Adrenal gland (tissue), 12 donors: Measurements from ENCODE around the gene RCOR3. TPM values are rescaled to one million over a fixed set of nuclear protein-coding genes. Genes with fewer than 3 reads are reported as not detected.

Source experiments
- DNase-seq, 7 donors: peaks; one replicate each; pipeline ENCODE4 v3.0.0-alpha.2; 2019 to 2020
- H3K27ac ChIP-seq, 5 donors: fragments of 200-600 bp; sonication (generic) in 4 of 5; 1 replicate in 3 of 5; 2 replicates in 2 of 5; pipeline versions ENCODE4 v1.5.1 to v1.8.0; 2016 to 2020; ENCODE audit warnings: mild to moderate bottlenecking in 1 of 5
- H3K27me3 ChIP-seq: fragments of 200-600 bp; 2 replicates; pipeline ENCODE4 v1.8.0; 2021
- H3K36me3 ChIP-seq, 2 donors: fragments of 200-600 bp; replicated peaks in 1 of 2; 1 replicate in 1 of 2; 2 replicates in 1 of 2; pipeline versions ENCODE4 v1.5.1 to v1.8.0; 2018 to 2022
- H3K4me1 ChIP-seq, 2 donors: fragments of 200-600 bp; replicated peaks in 1 of 2; 1 replicate in 1 of 2; 2 replicates in 1 of 2; pipeline versions ENCODE4 v1.5.1 to v1.8.0; 2018 to 2021
- H3K4me3 ChIP-seq, 4 donors: fragments of 200-600 bp; sonication (generic) in 3 of 4; one replicate each; pipeline ENCODE4 v1.5.1; 2016 to 2018
- H3K9me3 ChIP-seq, 3 donors: fragments of 200-600 bp; sonication (generic) in 1 of 3; replicated peaks in 1 of 3; 1 replicate in 2 of 3; 2 replicates in 1 of 3; pipeline versions ENCODE4 v1.5.1 to v1.8.0; 2016 to 2021
- CTCF ChIP-seq, 6 experiments: fragments of 450-650 bp in 4 of 6; fragments of 200-600 bp in 2 of 6; sonication (generic) in 1 of 6; IDR thresholded peaks; 1 replicate in 5 of 6; 2 replicates in 1 of 6; pipeline versions ENCODE4 v1.5.1 to v1.8.0; 2016 to 2021; ENCODE audit warnings: antibody characterized with exemption in 6 of 6, mild to moderate bottlenecking in 2 of 6, moderate library complexity in 1 of 6
- POLR2A ChIP-seq, 2 donors: fragments of 450-650 bp; IDR thresholded peaks; one replicate each; pipeline ENCODE4 v1.6.1; 2017; ENCODE audit warnings: antibody characterized with exemption in 2 of 2, mild to moderate bottlenecking in 2 of 2, moderate library complexity in 1 of 2
- WGBS, 4 donors: extraction: QIAGEN DNeasy Blood & Tissue Kit in 2 of 4; methylation state at CpG; one replicate each; pipeline versions ENCODE4 v1.1.5 to v1.1.7; 2013 to 2017; 5-methylcytosine and 5-hydroxymethylcytosine counted together
- intact Hi-C, 2 donors: fragments of 100-400 bp; cut with DNase I; formaldehyde crosslinking; loops; one replicate each; pipeline versions ENCODE4 v1.14.1 to v1.15.0; 2022 to 2023
- polyA plus RNA-seq, 3 donors: library from polyadenylated mRNA; stranded (reverse); fragments of 200-250 nt in 2 of 3; fragments of 350-450 nt in 1 of 3; fragmentation: Illumina TruSeq in 1 of 3; extraction: RNeasy Lipid Tissue Mini Kit (QIAGEN cat#74804) in 1 of 3; gene quantifications; one replicate each; pipeline ENCODE4 v1.2.3, GENCODE V29; 2013 to 2014
- total RNA-seq, 9 donors: library from RNA; depleted of rRNA in 4 of 9; stranded (reverse); fragments of >200 nt in 4 of 9; fragments of 120-200 nt in 1 of 9; fragmentation: NEBNext Ultra II Directional in 1 of 9; extraction: Animal tissue kit (Norgen Biotek cat#: 25700) in 1 of 9; gene quantifications; one replicate each; pipeline versions ENCODE4 v1.1.0 to v1.2.4, GENCODE V29; 2013 to 2023
- donor health status: healthy with polysubstance abuse.
- donor health status: Bipolar disorder and iron deficiency.
- donor health status: DM: yes; HTN: yes; CAD: no.
- donor health status: DM: no; HTN: no; CAD: no.
- donor health status: DM: no; HTN: no; CAD: no.
- donor health status: DM: yes; HTN: yes; CAD: no.

Gene RCOR3
- total and polyA plus RNA-seq, 12 donors = 19.4 to 57.2 (median 34.5) TPM

- intact Hi-C loops = loop anchor here (10.0 kb wide), 2 partner anchors 58 to 188 kb away; no protein-coding TSS in a partner anchor
- WGBS, 4 donors = 0 to 1% (median 1%) methylated on average over 8 to 91 of the region's 91 CpGs
- TF ChIP-seq CTCF (IDR thresholded peaks at IDR 0.05) (no peak), POLR2A (IDR thresholded peaks at IDR 0.05) (peak in 1 of 2 donors; percentile 4)
- Histone ChIP-seq H3K4me1 (peaks cover 14 to 22% of the 10 kb centered on the region in 2 donors), H3K27ac (peak within 1 kb of the TSS in 3 of 5 donors; percentile 70 to 84 (median 74)), H3K4me3 (peak within 1 kb of the TSS; percentile 10 to 95 (median 54)), H3K27me3 (no peaks in the 10 kb centered on the region), H3K9me3 (no peaks in the 10 kb centered on the region), H3K36me3 (no peaks in the 10 kb centered on the region)
- DNase-seq = peak; percentile 43 to 64 (median 52)
These were observed 67.6 kb downstream of the RCOR3 start, which contains the start of gene TRAF5 for GRCh38 chr1:211326528-211327345. Gene TRAF5, plus strand, starts transcription at chr1:211326833. Its CDS starts 26,407 bp downstream, at chr1:211353240.

GRCh38 chr1:211327346-211327921 is 68.3 kb downstream of the RCOR3 start:
- intact Hi-C loops = loop anchor here (10.0 kb wide), 2 partner anchors 57 to 187 kb away; no protein-coding TSS in a partner anchor
- no peaks in the 10 kb centered on the region for H3K27me3 ChIP-seq
- H3K4me3 ChIP-seq = peak overlapping the region; percentile 10 to 95 (median 46)
- no peak for TF ChIP-seq CTCF (IDR thresholded peaks at IDR 0.05)
- no peak for TF ChIP-seq POLR2A (IDR thresholded peaks at IDR 0.05)
- no peaks in the 10 kb centered on the region for H3K9me3 ChIP-seq
- peak in 6 of 7 donors; percentile 39 to 64 (median 48) for DNase-seq
- no peaks in the 10 kb centered on the region for H3K36me3 ChIP-seq
- WGBS, 4 donors = 4 to 7% (median 7%) methylated on average over 10 to 16 of the region's 16 CpGs
- peak overlapping the region in 3 of 5 donors; percentile 70 to 84 (median 74) for H3K27ac ChIP-seq
- peaks cover 14 to 29% of the 10 kb centered on the region in 2 donors for H3K4me1 ChIP-seq

GRCh38 chr1:211328084-211328694 is 69.0 kb downstream of the RCOR3 start:
- Histone ChIP-seq H3K9me3 (no peaks in the 10 kb centered on the region), H3K27me3 (no peaks in the 10 kb centered on the region), H3K4me3 (no peak overlapping the region), H3K36me3 (no peaks in the 10 kb centered on the region), H3K27ac (no peak overlapping the region), H3K4me1 (peaks cover 14 to 34% of the 10 kb centered on the region in 2 donors)
- 91 to 98% (median 95%) methylated on average over 10 to 11 of the region's 11 CpGs for WGBS, 4 donors
- TF ChIP-seq CTCF (IDR thresholded peaks at IDR 0.05) = no peak
- TF ChIP-seq POLR2A (IDR thresholded peaks at IDR 0.05) = no peak
- intact Hi-C loops = loop anchor here (10.0 kb wide), 2 partner anchors 57 to 187 kb away; no protein-coding TSS in a partner anchor
- no peak for DNase-seq
